H1 (cell line): ENCODE results near the gene GALT. TPM values are rescaled to one million over a fixed set of nuclear protein-coding genes. Genes with fewer than 3 reads are reported as not detected.
"Not testable (repeated sequence)": the region's sequence is repeated elsewhere in the genome, so short reads cannot be mapped to it uniquely, and the experiment has no call there.

Experiments used
- CTCF ChIA-PET: fragments of 300-600 bp; sonication (Branson Sonifier 250); formaldehyde crosslinking; loops from one replicate; lab custom pipeline; 2021; ENCODE audit not compliant: partially characterized antibody; lab: Charles Lee
- POLR2A ChIA-PET: fragments of 300-600 bp; sonication (Branson Sonifier 250); formaldehyde crosslinking; loops from one replicate; lab custom pipeline; 2021; ENCODE audit warnings: inconsistent platforms; ENCODE audit not compliant: partially characterized antibody; lab: Charles Lee
- DNase-seq, 2 experiments: peaks; one replicate each; pipeline versions ENCODE4 v3.0.0 to v3.0.0-alpha.2; 2010 to 2022; ENCODE audit warnings: low spot score in 2 of 2, low read depth in 1 of 2, mixed read lengths in 1 of 2
- FAIRE-seq: peaks from 2 replicates; lab custom pipeline; 2011; peaks lifted over from hg19 to GRCh38; lab: Jason Lieb, UNC
- H2AFZ ChIP-seq: 2 replicates; pipeline ENCODE4 v1.8.1; 2012; ENCODE audit warnings: low read length, inconsistent platforms
- H2AK5ac ChIP-seq: 2 replicates; pipeline ENCODE4 v1.6.1; 2013; ENCODE audit warnings: low read depth, low read length
- H2BK120ac ChIP-seq: replicated peaks from 2 replicates; pipeline ENCODE3; 2013; ENCODE audit warnings: low read depth, low read length, inconsistent platforms
- H2BK12ac ChIP-seq: 2 replicates; pipeline ENCODE4 v1.6.1; 2013; ENCODE audit warnings: low read depth, low read length
- H2BK15ac ChIP-seq: 2 replicates; pipeline ENCODE4 v1.6.1; 2013; ENCODE audit warnings: low read length
- H2BK20ac ChIP-seq: 2 replicates; pipeline ENCODE4 v1.6.1; 2013; ENCODE audit warnings: low read length
- H2BK5ac ChIP-seq: 2 replicates; pipeline ENCODE4 v1.6.1; 2013; ENCODE audit warnings: low read depth, low read length
- H3K14ac ChIP-seq: 2 replicates; pipeline ENCODE4 v1.6.1; 2013; ENCODE audit warnings: inconsistent platforms; ENCODE audit not compliant: insufficient read length
- H3K18ac ChIP-seq: 2 replicates; pipeline ENCODE4 v1.6.1; 2013; ENCODE audit warnings: low read length; ENCODE audit errors: extremely low read depth
- H3K23ac ChIP-seq: 2 replicates; pipeline ENCODE4 v1.6.1; 2013; ENCODE audit warnings: inconsistent platforms; ENCODE audit not compliant: insufficient read length
- H3K23me2 ChIP-seq: 2 replicates; pipeline ENCODE4 v1.6.1; 2013; ENCODE audit warnings: low read depth, low read length
- H3K27ac ChIP-seq: 2 replicates; pipeline ENCODE4 v1.6.1; 2011; ENCODE audit warnings: low read depth, low read length, inconsistent platforms
- H3K27me3 ChIP-seq, 4 experiments: replicated peaks in 1 of 4; 1 replicate in 1 of 4; 2 replicates in 3 of 4; pipeline versions ENCODE4 v1.6.1 to v1.8.1; 2011 to 2013; ENCODE audit warnings: low read length in 3 of 4, mild to moderate bottlenecking in 3 of 4, inconsistent platforms in 2 of 4, mixed read lengths in 2 of 4, moderate library complexity in 1 of 4; ENCODE audit not compliant: control insufficient read depth in 3 of 4, insufficient read depth in 3 of 4; ENCODE audit errors: extremely low read depth in 1 of 4
- H3K36me3 ChIP-seq, 4 experiments: 2 replicates each; pipeline versions ENCODE4 v1.6.1 to v1.8.1; 2011 to 2013; ENCODE audit warnings: mild to moderate bottlenecking in 4 of 4, low read length in 3 of 4, moderate library complexity in 2 of 4, control low read depth in 1 of 4, inconsistent platforms in 1 of 4; ENCODE audit not compliant: insufficient read depth in 4 of 4, control insufficient read depth in 2 of 4
- H3K4ac ChIP-seq: replicated peaks from 2 replicates; pipeline ENCODE3; 2013; ENCODE audit warnings: low read length, low read depth, mixed read lengths, inconsistent platforms; ENCODE audit not compliant: insufficient read length
- H3K4me1 ChIP-seq, 4 experiments: replicated peaks in 1 of 4; 1 replicate in 1 of 4; 2 replicates in 3 of 4; pipeline versions ENCODE4 v1.6.1 to v1.8.1; 2011 to 2013; ENCODE audit warnings: low read length in 3 of 4, inconsistent platforms in 2 of 4, mixed read lengths in 1 of 4; ENCODE audit not compliant: insufficient read depth in 4 of 4, control insufficient read depth in 3 of 4
- H3K4me2 ChIP-seq, 2 experiments: 2 replicates each; pipeline versions ENCODE4 v1.6.1 to v1.8.1; 2011 to 2013; ENCODE audit warnings: low read depth in 2 of 2, low read length in 2 of 2, control low read depth in 1 of 2, inconsistent platforms in 1 of 2, mild to moderate bottlenecking in 1 of 2; ENCODE audit not compliant: insufficient read depth in 1 of 2
- H3K4me3 ChIP-seq, 4 experiments: fragments of 200-600, 300-600 bp in 1 of 4; sonication (generic), shearing (Covaris generic), sonication (Bioruptor Twin) in 1 of 4; 2 replicates each; pipeline versions ENCODE4 v1.5.1 to v1.8.1; 2011 to 2016; ENCODE audit warnings: low read length in 4 of 4, low read depth in 3 of 4, control low read depth in 2 of 4, inconsistent platforms in 2 of 4, mild to moderate bottlenecking in 2 of 4, mixed read lengths in 1 of 4, moderate library complexity in 1 of 4; ENCODE audit not compliant: insufficient read depth in 2 of 4; ENCODE audit errors: extremely low read depth in 1 of 4
- H3K56ac ChIP-seq: replicated peaks from 2 replicates; pipeline ENCODE3; 2013; ENCODE audit warnings: low read depth, mild to moderate bottlenecking, mixed read lengths, low read length, inconsistent platforms; ENCODE audit not compliant: insufficient read length
- H3K79me1 ChIP-seq: 2 replicates; pipeline ENCODE4 v1.6.1; 2013; ENCODE audit warnings: low read depth, low read length, control low read depth
- H3K79me2 ChIP-seq, 2 experiments: 2 replicates each; pipeline versions ENCODE4 v1.6.1 to v1.8.1; 2012 to 2013; ENCODE audit warnings: low read length in 2 of 2, mild to moderate bottlenecking in 2 of 2, inconsistent platforms in 1 of 2; ENCODE audit not compliant: insufficient read depth in 2 of 2, control insufficient read depth in 1 of 2
- H3K9ac ChIP-seq, 4 experiments: replicated peaks in 1 of 4; 1 replicate in 1 of 4; 2 replicates in 3 of 4; pipeline versions ENCODE4 v1.6.1 to v1.8.1; 2011 to 2013; ENCODE audit warnings: low read depth in 3 of 4, low read length in 3 of 4, control low read depth in 2 of 4, mild to moderate bottlenecking in 2 of 4, moderate library complexity in 2 of 4, inconsistent platforms in 1 of 4; ENCODE audit errors: extremely low read depth in 1 of 4
- H3K9me3 ChIP-seq, 2 experiments: 2 replicates each; pipeline versions ENCODE4 v1.6.1 to v1.8.1; 2012 to 2013; ENCODE audit warnings: mild to moderate bottlenecking in 2 of 2, moderate library complexity in 2 of 2, control low read depth in 1 of 2, inconsistent platforms in 1 of 2, low read depth in 1 of 2, low read length in 1 of 2, mixed read lengths in 1 of 2; ENCODE audit not compliant: insufficient read depth in 2 of 2
- H4K20me1 ChIP-seq, 2 experiments: replicated peaks in 1 of 2; 2 replicates each; pipeline versions ENCODE3 to v1.8.1; 2011 to 2013; ENCODE audit warnings: inconsistent platforms in 2 of 2, low read length in 2 of 2, mild to moderate bottlenecking in 1 of 2; ENCODE audit not compliant: insufficient read depth in 2 of 2, control insufficient read depth in 1 of 2
- H4K5ac ChIP-seq: 2 replicates; pipeline ENCODE4 v1.6.1; 2013; ENCODE audit warnings: low read length, low read depth, mixed read lengths, inconsistent platforms; ENCODE audit not compliant: insufficient read length
- H4K8ac ChIP-seq: 2 replicates; pipeline ENCODE4 v1.8.0; 2013; ENCODE audit warnings: mild to moderate bottlenecking, moderate library complexity, low read length, inconsistent platforms; ENCODE audit not compliant: insufficient read depth; ENCODE audit errors: extremely low read depth
- H4K91ac ChIP-seq: replicated peaks from 2 replicates; pipeline ENCODE3; 2013; ENCODE audit warnings: low read length, mixed read lengths, inconsistent platforms; ENCODE audit not compliant: insufficient read length
- WGBS, 2 experiments: shearing (Covaris generic) in 1 of 2; methylation state at CpG; one replicate each; pipeline versions ENCODE4 v1.1.6 to v1.1.7; 2013 to 2015; ENCODE audit warnings: low lambda C conversion rate in 2 of 2, mixed read lengths in 2 of 2, inconsistent platforms in 1 of 2, low coverage in 1 of 2, missing lambda C conversion rate in 1 of 2; ENCODE audit not compliant: insufficient replicate concordance in 2 of 2, insufficient coverage in 1 of 2, insufficient read length in 1 of 2; ENCODE audit errors: extremely low coverage in 1 of 2, missing lambda C conversion rate in 1 of 2; 5-methylcytosine and 5-hydroxymethylcytosine counted together
- polyA plus RNA-seq, 7 experiments: library from polyadenylated mRNA; depleted of rRNA in 3 of 7; stranded (reverse) in 5 of 7; unstranded in 2 of 7; fragments of >200 nt in 5 of 7; fragments of 200-250 nt in 2 of 7; gene quantifications; 1 replicate in 5 of 7; 2 replicates in 1 of 7; 4 replicates in 1 of 7; pipeline versions ENCODE4 v1.2.1 to v1.2.3, GENCODE V29; 2011 to 2013; ENCODE audit warnings: missing spikeins in 2 of 7, mixed read lengths in 2 of 7
- total RNA-seq: library from RNA; stranded (reverse); fragmentation: NEBNext Ultra II Directional; extraction: Animal tissue kit (Norgen Biotek cat#: 25700); gene quantifications from 2 replicates; pipeline ENCODE4 v1.2.1, GENCODE V29; 2021
- TF ChIP-seq, protein P1 (sequence below), 3 experiments: IDR thresholded peaks; 1 replicate in 2 of 3; 2 replicates in 1 of 3; pipeline versions ENCODE4 v1.5.1 to v1.6.1; 2011; ENCODE audit warnings: low read length in 3 of 3, mild to moderate bottlenecking in 3 of 3, inconsistent platforms in 2 of 3, low read depth in 1 of 3, moderate library complexity in 1 of 3; ENCODE audit not compliant: insufficient read depth in 1 of 3; ENCODE audit errors: control extremely low read depth in 1 of 3

The GALT gene
- total and polyA plus RNA-seq, 2 of the 8 experiments (the other 6 are each of a cell fraction or from before 2014, with no cell fraction given) = 21.9 to 50.6 TPM

DNA sequence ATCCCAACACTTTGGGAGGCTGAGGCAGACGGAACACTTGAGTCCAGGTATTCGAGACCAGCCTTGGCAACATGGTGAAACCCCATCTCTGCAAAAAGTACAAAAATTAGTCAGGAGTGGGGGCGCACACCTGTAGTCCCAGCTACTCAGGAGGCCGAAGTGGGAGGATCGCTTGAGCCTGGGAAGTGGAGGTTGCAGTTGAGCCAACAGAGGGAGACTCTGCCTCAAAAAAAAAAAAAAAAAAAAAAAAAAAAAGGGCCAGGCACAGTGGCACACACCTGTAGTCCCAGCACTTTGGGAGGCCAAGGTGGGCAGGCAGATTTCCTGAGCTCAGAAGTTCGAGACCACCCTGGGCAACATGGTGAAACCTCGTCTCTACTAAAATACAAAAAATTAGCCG is 7.2 kb upstream of the GALT start:
- not testable (repeated sequence) for H3K23ac ChIP-seq, H3K4me2 ChIP-seq, H2BK12ac ChIP-seq, H3K4me3 ChIP-seq, H4K8ac ChIP-seq, FAIRE-seq, H3K36me3 ChIP-seq, H3K14ac ChIP-seq, H2BK5ac ChIP-seq, DNase-seq, H4K20me1 ChIP-seq, H3K23me2 ChIP-seq, H2AK5ac ChIP-seq, H3K9ac ChIP-seq, H3K9me3 ChIP-seq, H4K5ac ChIP-seq, H3K4ac ChIP-seq, H2AFZ ChIP-seq, H3K18ac ChIP-seq, H3K27me3 ChIP-seq, H3K27ac ChIP-seq, H2BK15ac ChIP-seq, H3K56ac ChIP-seq, H2BK20ac ChIP-seq, H4K91ac ChIP-seq, H2BK120ac ChIP-seq
- ChIA-PET POLR2A (interaction anchor here (1.5 to 11.3 kb wide), 3 partner anchors 13 to 27 kb away, joined by 3 to 127 read pairs (median 6); partner anchors contain the start of genes GALT, IL11RA and RPP25L), CTCF (interaction anchor here (0.8 to 18.5 kb wide), 4 partner anchors 7 to 29 kb away, joined by 3 to 401 read pairs (median 193); partner anchors contain the start of genes CCL27, GALT, IL11RA and RPP25L)
- Histone ChIP-seq H3K79me1 (peaks cover 10% of the 10 kb centered on the region), H3K4me1 (peaks cover 2 to 11% (median 7%) of the 10 kb centered on the region in 4 experiments; a peak in 3 of 7 replicates), H3K79me2 (peaks cover 0 to 11% of the 10 kb centered on the region in 2 experiments; a peak in 2 of 4 replicates)
- TF ChIP-seq, protein P1, sequence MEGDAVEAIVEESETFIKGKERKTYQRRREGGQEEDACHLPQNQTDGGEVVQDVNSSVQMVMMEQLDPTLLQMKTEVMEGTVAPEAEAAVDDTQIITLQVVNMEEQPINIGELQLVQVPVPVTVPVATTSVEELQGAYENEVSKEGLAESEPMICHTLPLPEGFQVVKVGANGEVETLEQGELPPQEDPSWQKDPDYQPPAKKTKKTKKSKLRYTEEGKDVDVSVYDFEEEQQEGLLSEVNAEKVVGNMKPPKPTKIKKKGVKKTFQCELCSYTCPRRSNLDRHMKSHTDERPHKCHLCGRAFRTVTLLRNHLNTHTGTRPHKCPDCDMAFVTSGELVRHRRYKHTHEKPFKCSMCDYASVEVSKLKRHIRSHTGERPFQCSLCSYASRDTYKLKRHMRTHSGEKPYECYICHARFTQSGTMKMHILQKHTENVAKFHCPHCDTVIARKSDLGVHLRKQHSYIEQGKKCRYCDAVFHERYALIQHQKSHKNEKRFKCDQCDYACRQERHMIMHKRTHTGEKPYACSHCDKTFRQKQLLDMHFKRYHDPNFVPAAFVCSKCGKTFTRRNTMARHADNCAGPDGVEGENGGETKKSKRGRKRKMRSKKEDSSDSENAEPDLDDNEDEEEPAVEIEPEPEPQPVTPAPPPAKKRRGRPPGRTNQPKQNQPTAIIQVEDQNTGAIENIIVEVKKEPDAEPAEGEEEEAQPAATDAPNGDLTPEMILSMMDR (IDR thresholded peaks at IDR 0.05; ENCODE audit: control extremely low read depth in 1 of 3, insufficient read depth in 1 of 3, low read depth in 1 of 3, low read length in 3 of 3) = peak in 1 of 3 experiments; percentile 4; a peak in 1 of 4 replicates
- whole genome bisulfite sequencing, 2 experiments = 80% methylated on average over 8 of the region's 8 CpGs; no CpG with 5 or more reads in 1 of the 2 experiments
